Stimulated activated CD8-positive, alpha-beta memory T cell treated with anti-CD3 and anti-CD28 coated beads, Interleukin-12 subunit alpha, Interleukin-12 subunit beta, amount 100 ng/mL, for 1 hour (primary cell): ENCODE results near the gene BLOC1S4.
"Not testable (repeated sequence)": the region's sequence is repeated elsewhere in the genome, so short reads cannot be mapped to it uniquely, and the experiment has no call there.

ENCODE experiments used
- DNase-seq: peaks from one replicate; pipeline ENCODE4 v3.0.0-alpha.2; 2020; ENCODE audit warnings: low read depth

The BLOC1S4 gene

DNA sequence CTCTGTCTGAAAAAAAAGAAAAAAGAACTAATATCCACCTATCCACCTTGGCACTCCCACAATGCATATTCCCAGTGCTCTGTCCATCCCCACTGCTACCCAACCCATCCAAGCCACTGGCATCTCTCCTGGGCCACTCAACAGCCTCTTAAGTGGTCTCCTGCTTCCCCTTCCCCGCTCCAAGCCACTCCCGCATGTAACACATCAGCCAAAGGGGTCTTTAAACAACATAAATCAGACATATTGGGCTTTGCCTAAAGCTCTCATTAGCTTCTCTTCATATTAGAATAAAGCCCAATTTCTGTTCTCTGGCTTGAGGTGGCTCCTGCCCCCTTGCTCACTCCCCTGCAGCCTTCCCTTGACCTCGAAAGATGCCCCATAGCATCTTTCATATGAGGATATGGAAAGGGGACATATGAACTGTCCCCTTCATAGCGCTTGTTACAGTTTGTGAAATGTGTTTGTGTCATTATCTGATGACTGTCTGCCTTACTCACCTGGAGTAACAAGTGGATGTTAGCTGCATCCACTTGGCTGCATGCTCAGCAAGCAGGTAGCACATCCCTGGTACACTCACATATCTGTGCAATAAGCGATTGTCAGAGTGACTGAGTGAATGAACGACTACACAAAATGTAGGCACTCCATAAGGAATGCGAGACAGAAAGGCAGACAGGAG lies 3.1 kb downstream of the BLOC1S4 start:
- no peak for DNase-seq

DNA sequence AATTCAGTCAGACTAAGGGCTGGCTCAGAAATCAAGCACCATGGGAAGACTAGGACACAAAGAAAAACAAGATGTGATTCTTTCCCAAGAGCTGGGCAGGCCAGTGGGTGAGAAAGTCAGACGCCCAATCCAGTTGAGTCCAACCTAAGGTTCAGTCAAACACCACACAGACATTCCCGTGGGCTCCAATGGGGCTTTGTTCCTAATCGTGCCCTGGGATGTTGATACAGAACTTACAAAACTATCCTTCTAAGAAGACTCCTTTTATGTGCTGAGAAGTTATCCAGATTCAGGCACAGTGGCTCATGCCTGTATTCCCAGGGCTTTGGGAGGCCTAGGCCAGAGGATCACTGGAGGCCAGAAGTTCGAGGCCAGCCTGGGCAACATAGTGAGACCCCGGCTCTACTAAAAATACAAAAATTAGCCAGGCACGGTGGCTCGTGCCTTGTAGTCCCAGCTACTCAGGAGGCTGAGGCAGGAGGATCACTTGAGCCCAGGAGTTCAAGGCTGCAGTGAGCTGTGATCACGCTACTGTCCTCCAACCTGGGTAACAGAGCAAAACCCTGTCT lies 3.7 kb downstream of the BLOC1S4 start:
- DNase-seq: no peak

DNA sequence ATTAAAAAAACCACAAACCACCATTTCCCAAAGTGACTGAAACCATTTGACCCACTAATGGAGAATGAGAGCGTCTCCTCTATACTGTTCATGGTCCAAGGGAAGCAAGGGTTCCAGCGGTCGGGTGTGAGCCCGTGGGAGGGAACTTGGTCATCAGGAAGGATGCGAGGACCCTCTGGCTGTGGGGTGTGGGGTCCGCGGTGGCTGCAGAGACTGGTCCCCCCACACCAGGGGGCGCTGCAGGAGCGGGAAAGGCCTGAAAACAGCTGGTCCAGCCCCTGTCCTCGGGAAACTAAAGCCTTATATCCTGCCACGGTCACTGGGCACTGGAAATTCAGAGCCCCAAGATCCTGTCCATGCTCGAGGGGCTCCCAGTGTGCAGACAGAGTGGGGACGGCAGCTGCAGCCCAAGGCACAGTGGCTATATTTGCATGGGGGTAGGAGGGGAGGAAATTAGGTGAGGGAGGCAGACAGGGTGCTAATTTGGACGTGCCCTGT lies 4.3 kb downstream of the BLOC1S4 start:
- DNase-seq: peak; percentile 75

DNA sequence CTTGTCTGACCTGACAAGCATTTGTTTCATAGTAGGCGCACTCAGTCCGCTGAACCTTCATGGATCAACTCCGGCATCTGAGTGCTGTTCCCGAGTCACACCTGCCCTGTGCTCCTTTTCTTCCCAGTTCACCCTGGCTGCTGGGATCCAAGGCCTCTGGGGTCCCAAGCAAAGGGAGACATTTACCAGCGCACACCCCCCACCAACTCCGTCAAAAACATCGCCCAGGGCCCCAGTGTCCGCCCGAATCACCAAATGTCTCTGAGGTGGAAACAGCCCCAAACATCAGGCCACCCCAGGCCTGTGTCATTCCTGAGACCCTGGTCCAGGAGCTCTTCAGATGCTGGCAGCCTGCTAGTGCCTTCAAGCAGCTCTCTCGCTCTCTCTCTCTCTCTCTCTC lies 5.1 kb downstream of the BLOC1S4 start:
- no peak for DNase-seq

DNA sequence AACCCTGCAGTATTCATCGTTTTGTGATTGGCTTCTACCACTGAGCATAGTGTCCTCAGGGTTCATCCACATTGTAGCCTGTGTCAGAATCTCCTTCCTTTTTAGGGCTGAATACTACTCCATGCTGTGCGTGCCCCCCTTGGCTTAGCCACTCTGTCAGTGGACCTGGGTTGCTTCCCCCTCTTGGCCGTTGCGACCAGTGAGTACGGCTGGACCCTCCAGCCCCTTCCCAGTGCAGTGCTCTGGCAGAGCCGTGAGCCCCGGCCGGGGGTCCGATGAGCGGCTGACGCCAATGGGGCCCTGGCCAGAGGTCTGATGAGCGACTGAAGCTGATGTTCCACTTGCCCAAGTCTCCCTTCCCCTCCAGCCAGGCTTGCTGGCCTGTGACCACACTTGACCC lies 6.9 kb downstream of the BLOC1S4 start:
- no peak for DNase-seq

DNA sequence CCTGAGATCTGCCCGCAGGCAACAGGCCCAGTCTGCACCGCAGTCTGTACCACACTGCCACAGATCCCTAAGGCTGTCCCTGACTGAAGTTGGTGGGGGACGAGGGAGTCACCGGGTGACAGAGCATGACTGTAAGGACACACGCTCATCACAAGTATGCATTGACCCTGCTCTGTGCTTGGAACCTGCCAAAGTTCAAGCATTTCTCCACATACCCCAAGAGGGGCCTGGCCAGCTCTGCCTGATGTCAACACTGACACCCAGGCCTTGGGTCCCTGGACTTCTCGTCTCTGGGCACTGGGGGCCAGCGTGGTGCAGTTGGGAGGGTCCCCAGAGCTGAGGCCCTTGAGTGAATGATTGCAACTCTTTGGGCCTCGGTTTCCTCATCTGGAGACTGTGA lies 7.9 kb downstream of the BLOC1S4 start:
- no peak for DNase-seq

DNA sequence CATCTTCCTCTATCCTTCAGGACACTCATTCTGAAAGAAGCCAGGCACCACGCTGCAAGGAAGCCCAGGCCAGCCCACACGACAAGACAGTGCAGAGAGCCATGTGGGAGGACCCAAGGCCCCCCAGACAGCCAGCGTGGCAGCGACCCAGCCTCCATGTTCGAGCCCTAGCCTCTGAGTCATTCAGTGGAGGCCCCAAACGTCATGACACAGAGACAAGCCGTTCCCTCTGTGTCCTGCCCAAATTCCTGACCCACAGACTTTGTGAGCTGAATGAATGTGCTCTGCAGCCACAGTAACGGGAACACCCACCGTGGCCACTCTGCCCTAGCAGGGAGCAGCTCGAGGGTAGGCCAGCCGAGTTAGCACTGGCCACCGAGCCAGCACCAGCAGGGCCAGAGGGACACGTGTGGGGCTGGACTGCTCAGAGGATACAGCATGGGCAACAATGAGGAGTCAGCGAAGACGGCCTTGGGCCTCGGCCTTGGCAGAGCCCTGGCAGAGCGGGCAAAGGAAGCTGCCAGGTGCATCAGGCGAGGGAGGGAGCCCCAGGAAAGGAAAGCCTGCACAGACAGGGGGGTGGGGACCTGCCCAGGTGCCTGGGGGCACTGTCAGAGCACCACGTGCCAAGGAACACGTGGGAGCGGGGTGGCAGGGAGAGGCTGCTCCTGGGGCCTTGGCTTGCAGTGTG lies 8.6 kb downstream of the BLOC1S4 start:
- DNase-seq: no peak

DNA sequence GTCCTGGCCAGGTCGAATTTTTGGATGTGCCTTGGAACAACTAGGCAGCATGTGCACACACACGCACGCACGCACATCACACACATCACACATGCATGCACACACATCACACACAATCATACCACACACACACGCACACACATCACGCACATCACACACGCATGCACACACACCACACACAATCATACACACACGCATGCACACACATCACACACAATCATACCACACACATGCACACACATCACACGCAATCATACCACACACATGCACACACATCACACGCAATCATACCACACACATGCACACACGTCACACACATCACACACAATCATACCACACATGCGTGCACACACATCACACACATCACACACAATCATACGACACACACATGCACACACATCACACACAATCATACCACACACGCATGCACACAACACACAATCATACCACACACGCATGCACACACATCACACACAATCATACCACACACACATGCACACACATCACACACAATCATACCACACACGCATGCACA lies 9.5 kb downstream of the BLOC1S4 start:
- not testable (repeated sequence) for DNase-seq

DNA sequence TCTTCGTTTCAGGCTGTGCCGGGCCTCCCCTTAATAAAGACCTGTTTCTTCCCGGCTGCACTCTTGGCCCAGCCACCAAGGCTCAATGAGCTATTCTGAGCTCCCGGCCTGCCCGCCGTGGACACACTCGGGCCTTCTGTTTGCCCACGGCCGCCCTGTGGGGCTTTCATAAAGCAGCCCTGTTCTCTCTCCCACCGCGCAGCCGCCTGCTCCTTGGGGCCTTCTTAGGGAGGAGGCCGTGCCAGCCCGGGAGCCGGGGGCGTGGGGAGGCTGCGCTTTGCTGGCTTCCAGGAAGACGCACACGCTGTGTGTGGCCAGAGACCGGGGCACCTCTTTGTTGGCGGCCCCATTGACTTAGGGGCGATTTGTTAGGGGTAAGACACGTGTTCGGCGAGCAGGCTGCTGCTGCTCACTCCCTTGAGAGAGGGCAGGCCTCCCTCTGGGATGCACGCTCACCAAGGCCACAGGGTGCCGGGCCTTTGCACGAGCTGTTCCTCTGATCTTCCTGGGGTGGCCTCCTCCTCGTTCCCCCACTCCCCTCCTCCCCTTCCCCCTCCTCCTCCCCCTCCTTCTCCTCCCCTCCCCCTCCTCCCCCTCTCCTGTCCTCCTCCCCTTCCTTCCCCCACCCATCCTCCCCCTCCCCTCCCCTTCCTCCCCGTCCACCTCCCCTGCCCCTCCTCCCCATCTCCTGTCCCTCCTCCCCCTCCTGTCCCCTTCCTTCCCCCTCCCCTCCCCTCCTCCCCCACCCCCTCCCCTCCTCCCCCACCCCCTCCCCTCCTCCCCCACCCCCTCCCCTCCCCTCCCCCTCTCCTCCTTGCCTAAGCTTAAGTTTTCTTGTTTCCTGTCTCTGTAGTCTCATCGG lies 11.3 kb downstream of the BLOC1S4 start:
- no peak for DNase-seq

DNA sequence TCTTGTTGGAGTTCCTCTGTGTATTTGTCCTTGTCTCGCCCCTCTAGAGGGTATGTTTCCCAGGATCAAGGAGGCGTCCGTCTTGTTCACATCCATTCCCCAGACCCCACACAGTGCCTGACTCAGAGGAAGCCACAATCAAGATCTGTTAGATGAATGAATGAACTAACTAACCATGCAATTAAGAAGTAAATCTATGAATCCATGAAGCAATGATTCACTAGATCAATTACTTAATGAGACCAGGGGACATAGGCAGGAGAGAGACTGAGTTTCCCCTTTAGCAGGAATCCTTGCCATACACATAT lies 11.9 kb downstream of the BLOC1S4 start:
- no peak for DNase-seq

DNA sequence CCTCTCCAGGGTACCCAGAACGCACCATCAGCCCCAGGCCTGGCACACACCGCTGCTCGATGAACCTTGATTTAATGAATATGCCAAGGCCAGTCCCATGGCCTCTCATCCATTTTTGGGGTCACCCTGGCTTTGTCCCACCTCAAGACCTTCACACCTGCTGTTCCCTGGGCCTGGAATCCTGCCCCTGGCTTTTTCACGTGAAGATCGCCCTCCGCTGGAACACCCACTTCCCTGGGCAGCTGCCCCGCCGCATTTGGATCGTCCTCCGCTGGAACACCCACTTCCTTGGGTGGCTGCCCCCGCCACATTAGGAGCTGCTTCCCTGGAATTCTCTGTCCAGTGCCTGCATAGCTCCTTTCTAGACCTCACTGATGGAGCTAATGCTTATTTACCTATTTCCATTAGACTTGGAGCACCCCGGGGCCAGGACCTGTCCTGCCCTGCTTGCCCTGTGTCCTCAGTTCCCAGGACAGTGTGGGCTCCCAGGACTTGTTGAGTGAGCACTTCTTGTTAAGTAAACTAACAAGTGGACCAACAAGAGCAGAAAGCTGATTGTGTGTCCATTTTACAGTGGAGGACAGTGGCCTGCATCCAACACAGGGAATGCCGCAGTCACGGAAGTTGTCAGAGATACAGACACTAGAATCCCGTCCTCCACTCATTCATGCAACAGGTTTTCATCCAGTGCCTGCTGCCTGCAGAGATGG lies 12.5 kb downstream of the BLOC1S4 start:
- DNase-seq: no peak

DNA sequence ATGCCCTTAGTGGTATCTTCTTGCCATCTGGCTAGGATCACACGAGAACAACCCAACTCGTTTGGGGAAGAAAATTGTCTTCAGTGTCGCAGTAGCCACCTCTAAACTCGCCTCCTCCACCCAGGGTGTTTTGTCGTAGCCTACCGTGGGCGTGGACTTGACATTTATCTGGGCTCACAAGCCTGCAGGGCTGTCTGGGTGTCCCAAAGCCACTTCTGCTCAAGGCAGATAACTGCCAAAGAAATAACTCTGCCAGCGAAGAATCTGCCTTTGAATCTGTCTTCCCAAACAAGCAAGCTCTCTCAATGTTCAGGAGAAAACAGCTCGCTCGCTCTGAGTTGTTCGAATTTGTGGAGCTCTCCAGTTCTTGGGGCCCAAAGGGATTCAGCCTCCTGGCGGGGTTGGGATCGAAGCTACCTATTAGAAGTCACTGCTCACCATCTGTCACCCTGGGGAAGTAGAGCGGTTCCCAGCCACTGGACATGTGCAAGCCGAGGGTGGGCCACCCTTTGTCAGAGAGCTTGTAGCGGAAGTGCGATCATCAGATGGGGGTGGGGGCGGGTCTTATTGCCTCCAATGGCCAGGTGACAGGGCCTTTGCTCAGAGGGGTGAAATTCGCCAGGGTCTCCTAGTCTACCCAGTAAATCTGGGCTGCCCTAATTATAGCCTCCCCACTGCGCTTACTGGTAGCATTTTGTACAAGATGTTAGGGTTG lies 14.8 kb downstream of the BLOC1S4 start:
- DNase-seq: no peak

DNA sequence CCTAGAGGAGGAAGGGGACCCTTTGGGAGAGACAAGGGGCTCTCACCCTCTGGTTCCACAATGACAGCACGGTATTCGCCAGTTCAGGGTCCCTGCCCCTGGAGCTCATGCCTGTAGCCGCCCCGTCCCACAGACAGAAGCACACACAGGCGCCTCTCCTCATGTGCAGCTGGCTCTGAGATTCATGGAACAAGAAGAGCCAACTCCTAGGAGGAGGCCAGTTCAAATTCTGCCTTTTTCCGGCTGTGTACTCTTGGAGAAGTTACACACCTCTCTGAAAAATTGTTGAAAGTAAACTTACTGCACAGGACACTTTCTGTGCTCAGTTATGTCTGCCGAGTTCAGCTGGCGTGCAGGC lies 15.3 kb downstream of the BLOC1S4 start:
- DNase-seq: no peak

DNA sequence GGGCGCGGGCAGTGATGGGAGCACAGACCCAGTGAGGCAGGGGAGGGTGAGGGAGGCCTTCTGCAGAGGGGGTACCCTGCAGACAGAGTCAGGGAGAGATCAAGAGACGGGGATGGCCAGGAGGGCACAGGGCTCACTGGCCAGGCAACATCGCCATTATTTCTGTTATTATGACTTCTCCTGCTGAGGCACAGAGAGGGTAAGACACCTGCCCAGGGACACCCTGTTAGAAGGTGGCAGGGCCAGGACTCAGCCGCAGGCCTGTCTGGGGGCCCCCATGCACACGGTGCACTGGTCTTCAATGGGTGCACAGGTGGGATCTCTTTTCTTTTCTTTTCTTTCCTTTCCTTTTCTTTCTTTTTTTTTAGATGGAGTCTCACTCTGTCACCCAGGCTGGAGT lies 15.8 kb downstream of the BLOC1S4 start:
- DNase-seq: no peak

DNA sequence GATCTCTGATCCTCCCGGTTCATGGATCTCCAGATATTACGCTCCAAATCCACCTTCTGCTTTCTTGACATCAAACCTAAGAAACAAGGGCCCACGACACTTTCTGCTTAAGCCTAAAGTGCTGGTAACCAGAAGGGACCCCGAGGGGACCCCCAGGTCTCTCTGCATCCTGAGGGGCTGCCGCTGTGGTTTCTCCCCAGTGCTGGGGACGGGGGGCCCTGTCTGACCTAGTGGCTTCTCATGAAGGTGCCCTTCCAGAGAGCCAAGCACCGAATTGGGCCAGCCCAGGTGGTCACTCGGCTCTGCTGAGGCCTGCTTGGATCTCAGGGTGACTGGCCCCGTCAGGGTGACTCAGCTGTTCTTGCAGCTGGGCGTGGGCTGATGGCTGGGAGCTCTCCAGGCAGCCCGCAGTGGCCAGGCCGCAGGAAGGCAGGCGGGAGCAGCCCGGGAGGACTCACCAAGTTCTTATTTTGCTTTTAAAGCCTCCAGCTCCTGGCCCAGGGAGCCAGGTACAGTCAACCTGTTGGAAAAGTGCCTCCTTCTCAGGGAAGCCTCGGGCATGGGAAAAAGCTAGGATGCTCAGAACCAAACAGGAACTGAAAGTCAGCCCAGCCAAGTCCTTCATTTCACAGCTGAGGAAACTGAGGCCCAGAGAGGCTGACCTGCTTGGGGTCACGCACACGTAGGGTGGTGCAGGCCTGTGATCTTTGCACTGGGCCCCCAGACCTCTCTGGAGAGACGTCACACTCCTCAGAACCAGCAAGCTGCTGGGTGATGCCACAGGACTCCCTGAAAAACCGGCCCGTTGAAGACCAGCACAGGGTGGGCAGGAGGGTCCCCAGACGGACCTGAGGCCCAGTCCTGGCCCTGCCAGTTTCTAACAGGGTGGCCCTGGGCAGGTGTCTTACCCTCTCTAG lies 16.7 kb downstream of the BLOC1S4 start:
- DNase-seq: no peak

DNA sequence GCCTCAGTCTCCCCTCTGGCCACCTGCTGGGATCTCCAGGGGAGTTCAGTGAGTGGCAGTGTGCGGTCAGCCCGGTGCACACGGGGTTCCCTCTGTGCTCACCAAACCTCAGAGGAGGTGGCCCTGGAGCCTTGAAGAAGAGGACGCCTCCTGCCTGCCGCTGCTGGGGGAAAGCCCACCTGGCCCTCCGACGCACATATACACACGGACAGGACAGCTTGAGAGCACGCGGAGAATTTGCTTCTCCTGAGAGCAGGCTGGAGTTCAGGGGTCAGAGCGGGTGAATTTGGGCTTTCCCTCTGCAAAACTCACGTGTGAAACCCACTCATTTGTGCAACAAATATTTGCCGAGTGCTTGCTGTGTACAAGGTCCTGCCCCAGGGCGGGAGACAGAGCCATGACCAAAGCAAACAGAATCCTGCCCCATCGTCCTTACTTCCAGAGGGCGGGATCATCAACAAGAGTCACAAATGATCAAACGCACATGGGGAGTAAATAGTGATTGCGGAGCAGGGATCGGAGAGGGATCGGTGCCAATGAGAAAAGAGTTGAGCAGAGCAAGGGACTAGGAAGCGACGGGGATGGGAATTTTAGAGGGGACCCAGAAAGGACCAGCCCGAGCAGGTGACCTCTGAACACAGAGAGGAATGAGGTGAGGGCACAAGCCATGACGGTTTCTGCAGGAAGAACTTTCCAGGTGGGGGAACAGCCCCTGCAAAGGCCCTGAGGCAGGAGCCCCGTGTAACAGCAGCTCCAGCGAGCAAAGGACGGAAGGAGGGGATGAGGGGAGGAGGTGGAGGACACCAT lies 17.6 kb downstream of the BLOC1S4 start:
- DNase-seq: no peak

DNA sequence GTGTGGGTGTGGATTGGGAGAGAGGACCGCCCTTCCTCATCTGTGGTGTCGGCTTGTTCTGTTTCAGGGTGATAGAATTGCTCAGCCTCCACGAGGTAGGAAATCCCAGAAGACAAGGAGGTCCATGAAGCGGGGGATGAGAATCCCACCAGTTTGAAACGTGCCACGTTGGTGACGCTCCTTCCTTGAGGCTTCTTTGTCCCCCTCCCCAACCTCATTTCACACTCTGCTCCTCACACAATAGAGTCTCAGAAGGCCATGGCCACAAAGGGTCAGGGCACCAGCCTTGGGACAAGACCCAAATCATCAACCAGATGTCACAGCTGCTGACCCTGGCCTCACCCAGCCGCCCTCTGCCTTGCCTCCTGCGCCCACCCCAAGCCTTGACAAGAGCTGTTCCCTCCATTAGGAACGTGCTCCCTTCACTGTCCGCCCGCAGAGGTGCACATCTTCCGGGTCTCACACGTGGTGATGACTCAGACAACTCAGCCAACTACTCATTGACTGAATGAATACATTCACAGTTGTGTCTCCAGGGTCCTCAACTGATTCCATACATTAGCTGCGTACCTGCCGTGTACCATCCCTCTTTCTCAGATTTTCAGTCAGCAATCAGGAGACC lies 18.3 kb downstream of the BLOC1S4 start:
- DNase-seq: no peak

DNA sequence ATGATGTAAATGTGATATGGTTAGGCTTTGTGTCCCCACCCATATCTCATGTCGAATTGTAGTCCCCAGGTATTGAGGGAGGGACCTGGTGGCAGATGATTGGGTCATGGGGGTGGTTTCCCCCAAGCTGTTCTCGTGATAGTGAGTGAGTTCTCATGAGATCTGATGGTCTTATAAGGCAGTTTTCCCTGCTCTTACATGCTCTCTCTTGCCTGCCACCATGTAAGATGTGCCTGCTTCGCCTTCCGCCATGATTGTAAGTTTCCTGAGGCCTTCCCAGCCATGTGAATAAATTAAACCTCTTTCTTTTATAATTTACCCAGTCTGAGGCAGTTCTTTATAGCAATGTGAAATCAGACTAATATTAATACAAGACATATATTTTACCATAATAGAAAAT lies 23.9 kb downstream of the BLOC1S4 start:
- no peak for DNase-seq

DNA sequence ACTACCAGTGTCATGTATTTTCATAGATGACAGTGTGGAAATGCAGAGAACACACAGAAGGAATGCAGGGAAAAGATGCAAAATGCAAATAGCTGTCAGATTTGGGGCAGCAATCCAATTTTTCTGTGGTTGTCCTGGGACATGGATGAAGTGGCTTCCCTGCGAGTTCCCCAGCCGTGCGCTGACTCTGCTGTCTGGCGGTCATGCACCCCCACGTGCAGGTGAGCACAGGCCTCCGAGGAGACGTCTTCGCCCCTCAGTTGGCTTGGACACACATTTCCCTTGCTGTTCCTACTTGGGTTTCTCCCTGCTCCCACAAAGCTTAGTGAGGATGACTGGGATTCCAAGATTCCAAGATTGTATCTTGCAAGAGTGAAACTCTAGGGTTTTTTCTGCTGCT lies 24.4 kb downstream of the BLOC1S4 start:
- no peak for DNase-seq
